Omental fat pad (tissue), 4 donors: Measurements from ENCODE around the gene ABHD17A. TPM values are rescaled to one million over a fixed set of nuclear protein-coding genes. Genes with fewer than 3 reads are reported as not detected.
A peak's percentile ranks its signal among the peaks of the same experiment; 100 is the strongest.

Source experiments
- ATAC-seq: fragments of 150-250 bp; one replicate; pipeline ENCODE4 v1.9.1; 2016; ENCODE audit warnings: mild to moderate bottlenecking, moderate library complexity; ENCODE audit not compliant: low FRiP score
- DNase-seq: peaks from one replicate; pipeline ENCODE4 v3.0.0-alpha.2; 2019; ENCODE audit warnings: low spot score
- CTCF ChIP-seq, 3 donors: fragments of 450-650 bp; IDR thresholded peaks; one replicate each; pipeline ENCODE4 v1.5.1; 2016 to 2017; ENCODE audit warnings: antibody characterized with exemption in 3 of 3, mild to moderate bottlenecking in 3 of 3, moderate library complexity in 2 of 3
- total RNA-seq, 4 donors: library from RNA; depleted of rRNA; stranded (reverse); fragments of >200 nt; gene quantifications; one replicate each; pipeline ENCODE4 v1.1.0, GENCODE V29; 2016

Gene ABHD17A
- total RNA-seq, 4 donors from 2014 or later: 70.1 to 117 (median 87.8) TPM

- TF ChIP-seq CTCF (IDR thresholded peaks at IDR 0.05): no peak
- no peak for DNase-seq
- no peak for ATAC-seq
Measured at GRCh38 chr19:1840541-1841115, 44.7 kb downstream of the ABHD17A start.

- TF ChIP-seq CTCF (IDR thresholded peaks at IDR 0.05): no peak
- ATAC-seq: no peak
- no peak for DNase-seq
Measured at GRCh38 chr19:1839658-1840540, 45.4 kb downstream of the ABHD17A start.

GRCh38 chr19:1837625-1838105 lies 47.6 kb downstream of the ABHD17A start:
- no peak for DNase-seq
- peak in 2 of 3 donors; percentile 35 to 52 for TF ChIP-seq CTCF (IDR thresholded peaks at IDR 0.05)
- no peak for ATAC-seq

- no peak for TF ChIP-seq CTCF (IDR thresholded peaks at IDR 0.05)
- ATAC-seq (no peak), DNase-seq (no peak)
Measured at GRCh38 chr19:1837222-1837565, 48.1 kb downstream of the ABHD17A start.

GRCh38 chr19:1836458-1837221 lies 48.7 kb downstream of the ABHD17A start:
- no peak for DNase-seq
- no peak for TF ChIP-seq CTCF (IDR thresholded peaks at IDR 0.05)
- ATAC-seq: no peak

- peak; percentile 1 for ATAC-seq
- no peak for DNase-seq
- no peak for TF ChIP-seq CTCF (IDR thresholded peaks at IDR 0.05)
Measured at GRCh38 chr19:1833540-1833939, 51.8 kb downstream of the ABHD17A start.
